Measurements from ENCODE around the gene THSD4. TPM values are rescaled to one million over a fixed set of nuclear protein-coding genes. Genes with fewer than 3 reads are reported as not detected.

The THSD4 gene
- total and polyA plus RNA-seq, 2 of the 8 experiments (the other 6 are each of a cell fraction or from before 2014, with no cell fraction given): 2.5 to 6.2 TPM

DNA sequence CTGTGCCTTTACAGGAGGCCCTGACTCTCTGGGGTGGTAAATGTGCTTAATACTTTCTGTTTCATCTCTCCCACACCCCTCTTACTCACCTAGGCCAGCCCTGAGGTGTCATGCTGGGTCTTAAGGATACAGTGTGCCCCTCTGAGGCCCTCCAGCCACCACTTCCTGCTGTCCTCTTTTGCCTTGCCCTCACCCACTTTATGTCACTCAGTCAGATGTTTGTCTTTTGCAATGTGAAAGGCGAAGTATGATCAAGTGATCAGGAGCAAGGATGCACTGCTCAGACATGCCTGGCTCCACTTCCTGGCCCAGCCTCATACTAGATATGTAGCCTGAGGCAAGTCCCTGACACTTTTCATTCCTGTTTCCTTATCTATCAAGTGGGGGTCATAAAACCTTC is 356.1 kb downstream of the THSD4 start:
- ChIA-PET POLR2A (ENCODE audit: partially characterized antibody) (no interaction called here), CTCF (ENCODE audit: partially characterized antibody) (interaction anchor here (1.3 kb wide), 1 partner anchor 8 kb away, joined by 4 read pairs; no protein-coding TSS in a partner anchor)
- no peaks in the 10 kb centered on the region for H3K27me3 ChIP-seq (replicated peaks in 1 of 4; ENCODE audit: control insufficient read depth in 3 of 4, extremely low read depth in 1 of 4, insufficient read depth in 3 of 4, low read length in 3 of 4)
- H4K5ac ChIP-seq (ENCODE audit: insufficient read length, low read depth, low read length): no peak overlapping the region
- no peaks in the 10 kb centered on the region for H4K20me1 ChIP-seq (replicated peaks in 1 of 2; ENCODE audit: control insufficient read depth in 1 of 2, insufficient read depth in 2 of 2, low read length in 2 of 2)
- H2BK12ac ChIP-seq (ENCODE audit: low read depth, low read length): no peak overlapping the region
- WGBS, 2 experiments (ENCODE audit: extremely low coverage in 1 of 2, insufficient coverage in 1 of 2, insufficient read length in 1 of 2, insufficient replicate concordance in 2 of 2, low coverage in 1 of 2, low lambda C conversion rate in 2 of 2, missing lambda C conversion rate in 1 of 2): 100% methylated on average over 1 of the region's 1 CpG; no CpG with 5 or more reads in 1 of the 2 experiments
- H3K4me2 ChIP-seq (ENCODE audit: insufficient read depth in 1 of 2, low read depth in 2 of 2, low read length in 2 of 2): no peak overlapping the region
- no peak overlapping the region for H2BK120ac ChIP-seq (replicated peaks; ENCODE audit: low read depth, low read length)
- no peak overlapping the region for H2AFZ ChIP-seq (ENCODE audit: low read length)
- no peak overlapping the region for H3K4me3 ChIP-seq (ENCODE audit: extremely low read depth in 1 of 4, insufficient read depth in 2 of 4, low read depth in 3 of 4, low read length in 4 of 4)
- no peak overlapping the region for H2BK15ac ChIP-seq (ENCODE audit: low read length)
- H4K8ac ChIP-seq (ENCODE audit: extremely low read depth, insufficient read depth, low read length): peak overlapping the region; percentile 31
- H3K18ac ChIP-seq (ENCODE audit: extremely low read depth, low read length): no peak overlapping the region
- H3K9ac ChIP-seq (replicated peaks in 1 of 4; ENCODE audit: extremely low read depth in 1 of 4, low read depth in 3 of 4, low read length in 3 of 4): no peak overlapping the region
- no peaks in the 10 kb centered on the region for H3K79me2 ChIP-seq (ENCODE audit: control insufficient read depth in 1 of 2, insufficient read depth in 2 of 2, low read length in 2 of 2)
- no peaks in the 10 kb centered on the region for H3K36me3 ChIP-seq (ENCODE audit: control insufficient read depth in 2 of 4, insufficient read depth in 4 of 4, low read length in 3 of 4)
- no peak overlapping the region for H3K23ac ChIP-seq (ENCODE audit: insufficient read length)
- no peak overlapping the region for H3K4ac ChIP-seq (replicated peaks; ENCODE audit: insufficient read length, low read depth, low read length)
- FAIRE-seq (no peak), DNase-seq (ENCODE audit: low read depth in 1 of 2, low spot score in 2 of 2) (no peak)
- H3K27ac ChIP-seq (ENCODE audit: low read depth, low read length): no peak overlapping the region
- no peaks in the 10 kb centered on the region for H3K9me3 ChIP-seq (ENCODE audit: insufficient read depth in 2 of 2, low read depth in 1 of 2, low read length in 1 of 2)
- H3K23me2 ChIP-seq (ENCODE audit: low read depth, low read length): no peaks in the 10 kb centered on the region
- H3K4me1 ChIP-seq (replicated peaks in 1 of 4; ENCODE audit: control insufficient read depth in 3 of 4, insufficient read depth in 4 of 4, low read length in 3 of 4): peaks cover 0 to 3% (median under 1%) of the 10 kb centered on the region in 4 experiments; a peak in 3 of 7 replicates
- no peak overlapping the region for H4K91ac ChIP-seq (replicated peaks; ENCODE audit: insufficient read length, low read length)
- no peak overlapping the region for H2AK5ac ChIP-seq (ENCODE audit: low read depth, low read length)
- H3K56ac ChIP-seq (replicated peaks; ENCODE audit: insufficient read length, low read depth, low read length): no peak overlapping the region
- H2BK20ac ChIP-seq (ENCODE audit: low read length): no peak overlapping the region
- no peak for TF ChIP-seq SRF (IDR thresholded peaks at IDR 0.05; ENCODE audit: low read depth, low read length)
- TF ChIP-seq MAFK (IDR thresholded peaks at IDR 0.05; ENCODE audit: low read depth, low read length): no peak
- no peak for TF ChIP-seq CEBPB (IDR thresholded peaks at IDR 0.05; ENCODE audit: low read depth, low read length)
- TF ChIP-seq HDAC2 (IDR thresholded peaks at IDR 0.05; ENCODE audit: borderline replicate concordance in 1 of 2, low read depth in 2 of 2, low read length in 2 of 2): no peak
- no peak for TF ChIP-seq CBX8 (IDR thresholded peaks at IDR 0.05; ENCODE audit: borderline replicate concordance, low read depth, low read length)
- TF ChIP-seq JUN (IDR thresholded peaks at IDR 0.05; ENCODE audit: low read depth, low read length): no peak
- TF ChIP-seq, protein P1, sequence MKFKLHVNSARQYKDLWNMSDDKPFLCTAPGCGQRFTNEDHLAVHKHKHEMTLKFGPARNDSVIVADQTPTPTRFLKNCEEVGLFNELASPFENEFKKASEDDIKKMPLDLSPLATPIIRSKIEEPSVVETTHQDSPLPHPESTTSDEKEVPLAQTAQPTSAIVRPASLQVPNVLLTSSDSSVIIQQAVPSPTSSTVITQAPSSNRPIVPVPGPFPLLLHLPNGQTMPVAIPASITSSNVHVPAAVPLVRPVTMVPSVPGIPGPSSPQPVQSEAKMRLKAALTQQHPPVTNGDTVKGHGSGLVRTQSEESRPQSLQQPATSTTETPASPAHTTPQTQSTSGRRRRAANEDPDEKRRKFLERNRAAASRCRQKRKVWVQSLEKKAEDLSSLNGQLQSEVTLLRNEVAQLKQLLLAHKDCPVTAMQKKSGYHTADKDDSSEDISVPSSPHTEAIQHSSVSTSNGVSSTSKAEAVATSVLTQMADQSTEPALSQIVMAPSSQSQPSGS (IDR thresholded peaks at IDR 0.05; ENCODE audit: low read length): no peak
- no peak for TF ChIP-seq PHF8 (conservative IDR thresholded peaks at IDR 0.05; ENCODE audit: low read depth, low read length)
- no peak for TF ChIP-seq FOSL1 (IDR thresholded peaks at IDR 0.05; ENCODE audit: insufficient read depth, low read depth, low read length)
- no peaks in the 10 kb centered on the region for H3K79me1 ChIP-seq (ENCODE audit: low read depth, low read length)
- H3K14ac ChIP-seq (ENCODE audit: insufficient read length): no peak overlapping the region
- H2BK5ac ChIP-seq (ENCODE audit: low read depth, low read length): no peak overlapping the region

Data from H1 (cell line).